ENCODE measurements around the gene DPYSL5.

Gene DPYSL5

DNA sequence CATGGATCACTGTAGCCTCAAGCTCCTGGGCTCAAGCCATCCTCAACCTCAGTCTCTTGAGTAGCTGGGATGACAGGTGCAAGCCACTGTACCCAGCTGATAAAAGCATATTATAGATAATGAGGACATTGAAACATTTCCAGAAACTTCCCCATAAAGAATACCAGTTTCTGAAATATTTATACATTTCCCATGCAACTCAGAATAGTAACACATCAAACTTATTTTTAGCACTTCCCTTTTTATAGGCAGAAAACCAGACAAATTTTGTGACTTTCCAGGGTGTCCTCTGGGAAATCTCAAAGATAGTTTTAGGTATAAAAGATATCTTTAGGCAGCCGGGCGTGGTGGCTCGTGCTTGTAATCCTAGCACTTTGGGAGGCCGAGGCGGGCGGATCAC, 25.1 kb upstream of the DPYSL5 start:
- TF ChIP-seq, protein P1, sequence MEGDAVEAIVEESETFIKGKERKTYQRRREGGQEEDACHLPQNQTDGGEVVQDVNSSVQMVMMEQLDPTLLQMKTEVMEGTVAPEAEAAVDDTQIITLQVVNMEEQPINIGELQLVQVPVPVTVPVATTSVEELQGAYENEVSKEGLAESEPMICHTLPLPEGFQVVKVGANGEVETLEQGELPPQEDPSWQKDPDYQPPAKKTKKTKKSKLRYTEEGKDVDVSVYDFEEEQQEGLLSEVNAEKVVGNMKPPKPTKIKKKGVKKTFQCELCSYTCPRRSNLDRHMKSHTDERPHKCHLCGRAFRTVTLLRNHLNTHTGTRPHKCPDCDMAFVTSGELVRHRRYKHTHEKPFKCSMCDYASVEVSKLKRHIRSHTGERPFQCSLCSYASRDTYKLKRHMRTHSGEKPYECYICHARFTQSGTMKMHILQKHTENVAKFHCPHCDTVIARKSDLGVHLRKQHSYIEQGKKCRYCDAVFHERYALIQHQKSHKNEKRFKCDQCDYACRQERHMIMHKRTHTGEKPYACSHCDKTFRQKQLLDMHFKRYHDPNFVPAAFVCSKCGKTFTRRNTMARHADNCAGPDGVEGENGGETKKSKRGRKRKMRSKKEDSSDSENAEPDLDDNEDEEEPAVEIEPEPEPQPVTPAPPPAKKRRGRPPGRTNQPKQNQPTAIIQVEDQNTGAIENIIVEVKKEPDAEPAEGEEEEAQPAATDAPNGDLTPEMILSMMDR (IDR thresholded peaks at IDR 0.05): no peak

DNA sequence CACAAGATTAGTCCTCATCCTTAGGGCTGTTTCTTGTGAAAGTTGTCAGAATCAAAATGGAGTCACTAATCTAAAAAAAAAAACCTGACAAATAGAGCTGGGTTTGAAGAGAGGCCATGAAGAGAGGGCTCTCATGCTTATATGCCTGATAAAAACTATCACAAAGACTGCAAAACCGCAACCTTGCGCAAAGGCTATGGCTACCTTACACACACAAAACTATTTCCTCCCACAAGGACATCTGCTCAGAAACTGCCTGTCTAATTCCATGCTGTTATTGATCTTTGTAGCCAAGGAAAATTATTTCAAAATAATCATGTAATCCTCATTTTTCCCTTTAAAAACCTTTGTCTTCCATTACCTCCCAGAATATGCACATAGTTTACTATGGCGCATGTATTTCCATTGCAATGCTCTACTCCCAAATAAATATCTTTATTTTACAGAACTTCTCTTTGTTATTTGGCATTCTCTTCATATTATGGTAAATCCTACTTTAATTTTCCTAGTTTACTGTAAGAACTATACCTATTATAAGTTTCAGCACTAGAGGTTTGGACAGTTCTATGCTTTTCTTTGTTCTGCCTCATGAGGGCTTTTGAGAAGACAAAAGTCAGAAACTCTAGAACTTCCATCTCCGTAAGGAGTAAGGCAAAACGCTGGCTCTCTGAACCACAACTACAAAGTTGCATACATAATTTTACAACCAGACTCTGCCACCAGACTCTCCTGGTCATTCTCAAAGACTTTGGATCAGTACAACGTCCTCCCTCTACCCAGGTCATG, 9.6 kb upstream of the DPYSL5 start:
- TF ChIP-seq, protein P1 (IDR thresholded peaks at IDR 0.05): no peak

- TF ChIP-seq, protein P1 (IDR thresholded peaks at IDR 0.05): no peak
Observed at GRCh38 chr2:26840937-26841610, 6.9 kb upstream of the DPYSL5 start.

DNA sequence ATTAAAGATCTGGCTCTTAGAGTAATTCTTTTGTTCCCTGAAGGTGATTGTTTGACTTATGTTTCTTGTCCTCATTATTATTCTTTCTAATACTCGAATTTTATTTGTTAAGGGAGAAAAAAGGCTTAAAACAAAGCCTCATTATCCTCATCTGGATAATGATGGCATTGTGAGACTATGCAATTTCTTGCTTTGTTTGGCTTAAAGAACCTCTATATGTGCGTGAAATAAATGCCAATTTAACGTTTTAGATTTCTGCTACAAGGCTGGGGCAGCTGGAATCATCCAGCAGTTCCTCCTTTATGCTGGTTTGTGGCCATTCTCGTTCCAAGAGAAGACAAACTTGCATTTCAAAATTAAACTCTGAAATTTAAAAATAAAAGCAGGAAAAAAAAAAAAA, 4.9 kb upstream of the DPYSL5 start:
- TF ChIP-seq, protein P1 (IDR thresholded peaks at IDR 0.05): no peak

- TF ChIP-seq, protein P1 (IDR thresholded peaks at IDR 0.05): no peak
Observed at GRCh38 chr2:26845021-26845420, 2.9 kb upstream of the DPYSL5 start.

- TF ChIP-seq, protein P1 (IDR thresholded peaks at IDR 0.05): peak; percentile 75
Observed at GRCh38 chr2:26846334-26847306, 1.3 kb upstream of the DPYSL5 start.

DNA sequence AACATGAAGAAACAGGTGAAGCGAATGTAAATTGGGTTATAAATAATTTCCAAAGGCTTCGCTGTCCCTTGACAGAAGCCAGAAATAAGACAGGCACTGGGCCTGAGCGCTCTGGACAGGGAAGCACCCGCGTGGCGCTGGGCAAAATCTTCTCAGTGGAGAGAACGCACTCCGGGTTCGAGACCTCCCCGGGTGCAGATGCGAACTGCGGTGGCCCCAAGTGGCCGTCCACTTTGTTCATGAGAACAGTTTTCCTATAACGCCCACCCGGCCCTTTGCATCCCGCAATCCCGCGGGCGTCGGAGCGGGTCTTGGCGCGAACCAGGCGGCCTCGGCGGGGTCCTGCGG, 651 bp upstream of the DPYSL5 start:
- TF ChIP-seq, protein P1 (IDR thresholded peaks at IDR 0.05): no peak

All from LNCAP (cell line).